Superior temporal gyrus (tissue), 1 donor: ENCODE results near the gene FRMPD2.
"Not testable (repeated sequence)": the region's sequence is repeated elsewhere in the genome, so short reads cannot be mapped to it uniquely, and the experiment has no call there.

ENCODE experiments used
- DNase-seq: peaks from one replicate; pipeline ENCODE4 v3.0.0-alpha.2; 2016; ENCODE audit errors: extremely low spot score

The FRMPD2 gene

GRCh38 chr10:48234295-48234694, 40.2 kb downstream of the FRMPD2 start:
- no peak for DNase-seq

DNA sequence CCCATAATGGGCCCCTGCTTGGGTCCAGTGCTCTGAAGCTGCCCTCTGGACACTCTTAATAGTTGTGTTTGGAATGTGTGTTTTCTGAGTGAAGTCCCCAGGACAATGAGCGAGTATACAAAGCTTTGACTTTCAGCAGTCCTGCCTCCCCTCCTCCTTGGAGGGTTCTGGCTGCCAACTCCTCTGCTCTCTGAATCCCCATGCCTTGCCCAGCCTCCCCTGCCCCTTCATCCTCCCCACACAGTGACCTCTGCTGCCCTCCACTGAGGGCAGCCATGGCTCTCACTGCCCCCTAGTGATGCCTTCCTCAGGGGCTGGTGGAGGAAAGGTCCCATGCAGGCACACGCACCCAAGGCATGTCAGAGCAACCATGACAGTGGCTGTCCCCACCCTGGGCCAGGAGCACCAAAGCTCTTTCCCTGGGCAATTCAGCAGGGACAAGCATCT, 40.9 kb downstream of the FRMPD2 start:
- no peak for DNase-seq

- DNase-seq = no peak
These were observed 41.6 kb downstream of the FRMPD2 start for GRCh38 chr10:48232717-48233447.

DNA sequence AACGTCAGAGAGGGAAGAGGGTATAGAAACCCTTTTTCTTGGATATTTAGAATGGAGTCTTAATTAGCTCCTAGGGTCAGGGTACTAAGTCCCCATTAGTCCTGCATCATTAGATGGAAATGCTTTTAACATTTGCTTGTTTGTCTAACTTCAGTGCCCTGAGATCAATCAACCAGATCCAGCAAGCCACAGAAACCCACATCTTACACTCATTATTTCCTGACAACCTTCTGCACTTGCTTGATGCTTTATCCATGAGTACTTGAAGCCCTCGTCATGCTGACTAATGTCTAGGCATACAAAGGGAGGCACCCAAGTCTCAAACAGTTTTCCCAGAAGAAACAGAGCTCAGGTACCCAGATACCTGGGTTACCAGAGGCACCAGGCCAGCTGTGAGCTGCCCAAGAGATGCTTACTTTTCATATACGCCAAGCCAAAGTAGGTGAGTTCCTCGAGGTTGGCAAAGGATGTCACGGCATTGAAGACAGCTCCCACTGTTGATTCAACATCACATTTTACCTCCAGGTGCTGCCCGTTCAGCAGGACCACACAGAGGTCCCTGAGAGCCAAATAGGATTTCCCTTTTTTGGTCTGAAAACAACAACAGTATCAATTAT, 42.7 kb downstream of the FRMPD2 start:
- DNase-seq = no peak

GRCh38 chr10:48231178-48231577, 43.3 kb downstream of the FRMPD2 start:
- no peak for DNase-seq

DNA sequence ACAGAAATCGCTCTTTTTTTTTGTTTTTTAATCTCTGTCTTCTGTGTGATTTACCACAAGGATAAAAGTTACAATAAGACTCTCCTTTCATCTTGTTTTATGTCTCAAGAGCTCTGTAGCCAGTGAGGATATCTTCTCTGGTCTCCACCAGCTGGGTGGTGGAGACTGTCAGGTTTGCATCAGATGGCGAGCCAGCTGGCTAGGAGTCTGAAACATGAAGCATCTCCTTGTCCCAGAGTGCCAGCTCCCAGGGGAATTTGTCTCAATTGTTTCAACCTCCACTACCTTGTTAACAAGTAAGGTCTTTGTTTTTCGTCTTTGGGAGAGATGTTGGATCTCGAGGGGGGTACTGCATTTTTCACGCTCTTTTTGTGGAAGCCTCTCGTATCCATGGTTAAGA, 47.3 kb downstream of the FRMPD2 start:
- no peak for DNase-seq

- DNase-seq = no peak
These were observed 49.4 kb downstream of the FRMPD2 start for GRCh38 chr10:48224979-48225560.

GRCh38 chr10:48224296-48224695, 50.2 kb downstream of the FRMPD2 start:
- no peak for DNase-seq

GRCh38 chr10:48221814-48222213, 52.7 kb downstream of the FRMPD2 start:
- DNase-seq = no peak

DNA sequence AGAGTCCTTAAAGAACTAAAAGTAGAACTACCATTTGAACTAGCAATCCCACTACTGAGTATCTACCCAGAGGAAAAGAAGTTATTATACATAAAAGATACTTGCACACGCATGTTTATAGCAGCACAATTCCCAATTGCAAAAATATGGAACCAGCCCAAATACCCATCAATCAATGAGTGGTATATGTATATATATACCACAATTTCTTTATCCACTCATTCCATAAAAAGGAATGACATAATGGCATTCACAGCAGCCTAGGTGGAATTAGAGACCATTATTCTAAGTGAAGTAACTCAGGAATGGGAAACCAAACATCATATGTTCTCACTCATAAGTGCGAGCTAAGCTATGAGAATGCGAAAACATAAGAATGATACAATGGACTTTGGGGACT, 53.5 kb downstream of the FRMPD2 start:
- not testable (repeated sequence) for DNase-seq

GRCh38 chr10:48219194-48219593, 55.3 kb downstream of the FRMPD2 start:
- no peak for DNase-seq

- DNase-seq = no peak
These were observed 57.8 kb downstream of the FRMPD2 start for GRCh38 chr10:48216744-48217143.

GRCh38 chr10:48216204-48216505, 58.3 kb downstream of the FRMPD2 start:
- DNase-seq = no peak

DNA sequence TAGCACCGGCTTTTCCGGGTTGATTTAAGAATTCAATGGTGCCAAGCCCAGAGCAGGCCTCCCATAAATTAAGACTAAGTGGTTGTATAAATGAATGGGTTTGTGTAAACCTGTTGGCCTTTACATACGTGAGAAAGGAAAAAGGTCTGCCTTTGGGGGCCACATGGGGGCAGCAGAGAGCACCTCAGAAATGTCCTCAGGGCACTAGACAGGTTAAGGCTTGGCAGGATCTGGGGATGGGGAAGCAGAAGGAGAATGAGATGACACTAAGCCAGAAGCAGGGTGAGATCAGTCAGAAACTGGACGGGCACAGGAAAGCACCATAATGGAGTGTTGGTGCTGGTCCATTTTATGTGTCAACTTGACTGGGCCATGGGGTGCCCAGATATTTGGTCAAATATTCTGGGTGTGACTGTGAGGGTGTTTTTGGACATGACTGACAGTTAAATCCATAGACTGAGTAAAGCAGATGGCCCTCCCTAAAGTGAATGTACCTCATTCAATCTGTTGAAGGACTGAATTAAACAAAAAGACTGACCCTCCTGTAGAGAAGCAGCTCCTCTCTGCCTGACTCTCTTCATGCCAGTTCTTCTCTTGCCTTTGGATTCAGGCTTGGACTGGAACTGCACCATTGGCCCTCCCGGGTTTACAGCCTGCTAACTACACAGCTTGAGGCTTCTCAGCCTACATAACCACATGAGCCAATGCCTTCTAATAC, 58.9 kb downstream of the FRMPD2 start:
- DNase-seq = no peak

DNA sequence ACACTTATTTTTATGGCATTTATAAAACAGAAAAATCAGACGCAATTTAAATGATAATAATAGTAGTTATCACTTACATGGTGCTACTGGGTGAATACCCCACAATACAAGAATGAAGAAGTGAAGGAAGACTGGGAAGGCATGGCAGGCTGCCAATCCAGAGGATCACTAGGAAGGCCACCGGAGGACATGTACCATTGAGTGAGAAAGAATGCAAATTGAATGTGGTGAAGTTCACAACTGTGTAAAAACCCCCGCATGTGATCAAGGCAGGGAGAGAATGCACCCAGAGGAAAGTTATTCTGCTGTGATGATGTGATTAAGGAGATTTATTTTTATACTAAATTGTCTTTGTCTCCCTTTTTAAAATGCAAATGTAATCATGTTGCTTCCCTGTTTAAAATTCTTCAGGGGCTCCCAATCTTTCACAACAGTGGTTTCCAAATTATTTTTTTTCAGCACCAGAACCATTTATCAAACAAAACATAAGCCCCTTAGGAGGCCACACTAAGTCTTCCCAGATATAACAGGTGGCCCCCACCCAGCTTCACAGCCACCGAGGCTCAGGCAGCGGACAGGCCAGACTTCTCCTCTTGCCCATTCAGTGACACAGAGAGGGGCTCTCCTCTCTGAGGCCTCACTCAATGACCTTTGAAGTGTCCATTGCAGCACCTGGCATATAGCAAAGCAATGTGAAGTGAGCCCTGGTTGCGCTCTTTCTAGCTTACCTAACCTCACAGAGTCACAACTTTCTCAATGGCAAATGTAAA, 59.6 kb downstream of the FRMPD2 start:
- no peak for DNase-seq

DNA sequence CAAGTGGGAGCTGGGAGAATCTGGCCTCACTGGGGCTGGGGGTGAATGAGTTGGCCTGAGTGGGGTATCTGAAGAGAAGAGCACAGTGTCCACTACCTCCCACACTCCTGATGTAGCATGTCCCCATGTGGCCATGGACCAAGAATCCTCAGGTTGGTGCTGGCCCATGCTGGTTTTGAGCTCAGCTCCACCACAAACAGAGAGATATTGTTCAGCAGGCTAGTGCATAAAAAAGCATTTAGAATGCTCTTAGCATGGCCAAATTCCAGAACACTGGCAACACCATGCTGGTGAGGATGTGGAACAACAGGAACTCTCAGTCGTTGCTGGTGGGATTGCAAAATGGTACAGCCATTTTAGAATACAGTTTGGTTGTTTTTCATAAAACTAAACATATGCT, 61.4 kb downstream of the FRMPD2 start:
- DNase-seq = peak; percentile 31

DNA sequence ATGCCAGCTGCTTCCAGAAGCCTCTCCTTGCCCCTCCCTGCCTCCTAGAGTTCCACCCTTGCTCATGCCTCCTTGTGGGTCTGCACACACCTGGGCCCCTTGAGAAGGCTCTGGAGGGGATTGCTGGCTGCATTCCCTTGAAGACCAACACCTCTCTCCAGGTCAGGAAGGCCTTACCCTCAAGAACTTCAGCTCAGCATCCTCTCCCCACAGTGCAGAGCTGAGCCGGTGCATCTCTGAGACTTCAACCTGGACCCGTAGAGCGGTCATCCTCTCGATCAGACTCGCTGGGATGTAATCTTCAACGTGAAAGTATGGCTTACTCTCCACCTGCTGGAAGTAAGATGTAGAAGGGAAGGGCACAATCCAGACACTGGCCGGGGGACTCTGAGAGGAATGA, 62.7 kb downstream of the FRMPD2 start:
- no peak for DNase-seq

DNA sequence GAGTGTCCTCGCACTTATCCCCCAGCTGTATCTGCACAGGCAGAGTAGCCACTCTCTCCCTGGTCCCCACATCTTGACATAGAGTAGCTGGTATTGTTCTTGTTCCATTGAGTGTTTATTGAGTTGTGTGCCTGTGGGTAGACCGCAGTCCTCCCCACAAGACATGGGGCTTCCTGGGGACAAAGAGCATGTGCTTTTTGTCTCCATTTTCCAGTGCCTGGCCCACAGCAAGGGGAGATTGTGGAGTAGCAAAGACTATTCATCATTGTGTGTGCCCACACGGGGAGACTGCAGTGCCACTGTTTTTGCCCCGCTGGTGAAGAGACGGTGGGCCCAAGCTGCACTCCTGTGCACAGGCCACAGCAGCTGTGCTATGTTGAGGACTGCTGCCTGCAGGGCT, 63.5 kb downstream of the FRMPD2 start:
- DNase-seq = no peak

DNA sequence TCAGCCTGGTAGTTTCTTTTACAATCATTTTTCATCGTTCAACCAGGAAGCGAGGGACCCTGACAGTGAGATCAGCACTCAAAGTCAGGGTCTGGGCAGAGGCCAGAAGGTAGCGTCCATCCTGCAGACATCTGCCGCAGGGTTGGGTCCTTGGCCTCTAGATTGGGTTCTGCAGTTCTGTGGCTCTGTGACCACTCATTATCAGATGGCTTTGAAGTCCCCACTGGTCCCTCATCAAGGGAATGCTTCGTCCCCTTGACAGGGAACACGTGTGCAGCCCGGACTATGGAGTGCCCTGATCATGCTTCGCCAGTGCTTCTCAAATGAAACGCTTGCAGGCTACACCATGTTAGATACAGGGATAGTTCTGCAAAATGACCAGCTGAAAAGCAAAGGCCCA, 64.1 kb downstream of the FRMPD2 start:
- no peak for DNase-seq

DNA sequence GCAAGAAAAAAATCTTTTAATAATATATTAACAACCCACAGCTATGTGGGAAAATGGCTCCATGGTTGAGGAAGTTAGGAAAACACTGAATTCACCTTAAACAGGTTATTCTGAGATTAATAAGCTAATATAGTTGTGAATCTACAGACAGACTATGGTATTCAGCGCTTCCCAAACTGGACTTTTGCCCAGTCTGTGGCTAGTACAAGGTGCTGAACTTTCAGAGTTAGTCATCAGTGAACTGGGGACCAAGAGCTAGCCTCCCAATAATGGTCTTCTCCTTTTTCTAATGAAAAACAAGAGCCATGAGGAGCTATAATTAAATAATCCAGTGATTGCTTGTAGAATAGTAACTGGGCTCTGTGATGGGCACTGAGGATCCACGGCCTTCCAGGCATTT, 65.3 kb downstream of the FRMPD2 start:
- DNase-seq = no peak

DNA sequence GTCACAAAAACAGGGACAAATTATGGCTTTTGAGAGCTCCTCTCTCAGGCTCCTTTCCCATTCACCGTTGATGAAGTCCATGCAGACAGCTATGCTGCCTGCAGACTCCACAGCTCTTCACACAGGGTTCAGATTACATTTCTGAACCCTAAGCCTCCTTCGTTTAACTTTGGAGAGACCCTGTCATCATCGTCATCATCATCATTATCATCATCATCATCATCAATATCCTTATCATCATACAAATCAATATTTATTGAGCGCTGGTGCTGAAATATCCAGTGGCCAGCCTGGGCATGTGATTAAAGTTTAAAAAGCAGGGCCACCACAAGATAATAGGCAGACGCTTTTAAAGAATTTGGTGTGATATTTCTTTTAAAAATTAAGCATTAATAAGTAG, 66.6 kb downstream of the FRMPD2 start:
- no peak for DNase-seq
